Glutamatergic neuron (in vitro differentiated cells): ENCODE measurements around the gene STX16. TPM values are rescaled to one million over a fixed set of nuclear protein-coding genes. Genes with fewer than 3 reads are reported as not detected.
A peak's percentile ranks its signal among the peaks of the same experiment; 100 is the strongest.

Source experiments
- DNase-seq: peaks from one replicate; pipeline ENCODE4 v3.0.0; 2022
- H3K27ac Mint-ChIP-seq: one replicate; pipeline ENCODE4 v1.8.0; 2020; ENCODE audit warnings: mild to moderate bottlenecking, mixed read lengths, inconsistent platforms; ENCODE audit not compliant: unreplicated experiment
- H3K27me3 Mint-ChIP-seq: one replicate; pipeline ENCODE4 v1.8.0; 2020; ENCODE audit warnings: mild to moderate bottlenecking, moderate library complexity, mixed read lengths, inconsistent platforms; ENCODE audit not compliant: unreplicated experiment
- H3K36me3 Mint-ChIP-seq: one replicate; pipeline ENCODE4 v1.8.0; 2020; ENCODE audit warnings: mild to moderate bottlenecking, mixed read lengths, inconsistent platforms; ENCODE audit not compliant: unreplicated experiment
- H3K4me1 Mint-ChIP-seq: one replicate; pipeline ENCODE4 v1.8.0; 2020; ENCODE audit warnings: mild to moderate bottlenecking, low read depth, mixed read lengths, inconsistent platforms; ENCODE audit not compliant: unreplicated experiment
- H3K4me3 Mint-ChIP-seq: one replicate; pipeline ENCODE4 v1.8.0; 2020; ENCODE audit warnings: mild to moderate bottlenecking, mixed read lengths, inconsistent platforms; ENCODE audit not compliant: unreplicated experiment
- H3K9me3 Mint-ChIP-seq: one replicate; pipeline ENCODE4 v1.8.0; 2020; ENCODE audit warnings: mild to moderate bottlenecking, moderate library complexity, mixed read lengths, inconsistent platforms; ENCODE audit not compliant: unreplicated experiment
- total RNA-seq: library from RNA; stranded (reverse); fragmentation: NEBNext Ultra II Directional; extraction: Animal tissue kit (Norgen Biotek cat#: 25700); gene quantifications from one replicate; pipeline ENCODE4 v1.2.1, GENCODE V29; 2021; ENCODE audit not compliant: unreplicated experiment
- TF ChIP-seq, protein P1 (sequence below): fragments of 200-600 bp; sonication (generic); IDR thresholded peaks from one replicate; pipeline ENCODE4 v1.5.0; 2021; ENCODE audit not compliant: partially characterized antibody, unreplicated experiment

Gene STX16
- total RNA-seq, 1 donor from 2014 or later = 71.2 TPM

GRCh38 chr20:58695895-58696375 lies 44.9 kb downstream of the STX16 start:
- peaks cover 9% of the 10 kb centered on the region for H3K27me3 Mint-ChIP-seq
- H3K27ac Mint-ChIP-seq = no peak overlapping the region
- TF ChIP-seq, protein P1, sequence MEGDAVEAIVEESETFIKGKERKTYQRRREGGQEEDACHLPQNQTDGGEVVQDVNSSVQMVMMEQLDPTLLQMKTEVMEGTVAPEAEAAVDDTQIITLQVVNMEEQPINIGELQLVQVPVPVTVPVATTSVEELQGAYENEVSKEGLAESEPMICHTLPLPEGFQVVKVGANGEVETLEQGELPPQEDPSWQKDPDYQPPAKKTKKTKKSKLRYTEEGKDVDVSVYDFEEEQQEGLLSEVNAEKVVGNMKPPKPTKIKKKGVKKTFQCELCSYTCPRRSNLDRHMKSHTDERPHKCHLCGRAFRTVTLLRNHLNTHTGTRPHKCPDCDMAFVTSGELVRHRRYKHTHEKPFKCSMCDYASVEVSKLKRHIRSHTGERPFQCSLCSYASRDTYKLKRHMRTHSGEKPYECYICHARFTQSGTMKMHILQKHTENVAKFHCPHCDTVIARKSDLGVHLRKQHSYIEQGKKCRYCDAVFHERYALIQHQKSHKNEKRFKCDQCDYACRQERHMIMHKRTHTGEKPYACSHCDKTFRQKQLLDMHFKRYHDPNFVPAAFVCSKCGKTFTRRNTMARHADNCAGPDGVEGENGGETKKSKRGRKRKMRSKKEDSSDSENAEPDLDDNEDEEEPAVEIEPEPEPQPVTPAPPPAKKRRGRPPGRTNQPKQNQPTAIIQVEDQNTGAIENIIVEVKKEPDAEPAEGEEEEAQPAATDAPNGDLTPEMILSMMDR = no peak
- H3K4me3 Mint-ChIP-seq = no peak overlapping the region
- H3K4me1 Mint-ChIP-seq = peaks cover 10% of the 10 kb centered on the region
- no peaks in the 10 kb centered on the region for H3K36me3 Mint-ChIP-seq
- no peak for DNase-seq
- peaks cover 10% of the 10 kb centered on the region for H3K9me3 Mint-ChIP-seq

GRCh38 chr20:58696411-58696961 lies 45.4 kb downstream of the STX16 start:
- no peak overlapping the region for H3K4me3 Mint-ChIP-seq
- no peaks in the 10 kb centered on the region for H3K36me3 Mint-ChIP-seq
- no peak for DNase-seq
- TF ChIP-seq, protein P1 = no peak
- H3K27me3 Mint-ChIP-seq = peaks cover 8% of the 10 kb centered on the region
- H3K4me1 Mint-ChIP-seq = peaks cover 9% of the 10 kb centered on the region
- H3K27ac Mint-ChIP-seq = no peak overlapping the region
- H3K9me3 Mint-ChIP-seq = peaks cover 9% of the 10 kb centered on the region

- H3K27ac Mint-ChIP-seq = no peak overlapping the region
- H3K36me3 Mint-ChIP-seq = no peaks in the 10 kb centered on the region
- H3K27me3 Mint-ChIP-seq = peaks cover 5% of the 10 kb centered on the region
- no peak overlapping the region for H3K4me3 Mint-ChIP-seq
- peaks cover 6% of the 10 kb centered on the region for H3K9me3 Mint-ChIP-seq
- TF ChIP-seq, protein P1 = no peak
- peaks cover 5% of the 10 kb centered on the region for H3K4me1 Mint-ChIP-seq
- DNase-seq = no peak
Observed at GRCh38 chr20:58697201-58697866, 46.3 kb downstream of the STX16 start.

GRCh38 chr20:58697867-58698703 lies 47.0 kb downstream of the STX16 start:
- Mint-ChIP-seq H3K27ac (peak overlapping the region; percentile 43), H3K9me3 (peaks cover 6% of the 10 kb centered on the region), H3K4me1 (peaks cover 5% of the 10 kb centered on the region), H3K27me3 (peaks cover 5% of the 10 kb centered on the region), H3K4me3 (no peak overlapping the region), H3K36me3 (peaks cover 7% of the 10 kb centered on the region)
- DNase-seq = no peak
- TF ChIP-seq, protein P1 = no peak
